Naive thymus-derived CD4-positive, alpha-beta T cell (primary cell): ENCODE results near the gene HMMR. TPM values are rescaled to one million over a fixed set of nuclear protein-coding genes. Genes with fewer than 3 reads are reported as not detected.

Source experiments
- ATAC-seq: fragments of 150-1000 bp; cut with Tn5 transposase; 2 replicates; pipeline ENCODE4 v1.10.0; 2021; ENCODE audit warnings: mild to moderate bottlenecking, moderate library complexity
- CTCF ChIA-PET: fragments of 350-600 bp; sonication (Branson Sonifier 250); formaldehyde crosslinking; loops from one replicate; lab custom pipeline; 2021; ENCODE audit warnings: antibody characterized with exemption; lab: Charles Lee
- POLR2A ChIA-PET: fragments of 350-600 bp; sonication (Branson Sonifier 250); formaldehyde crosslinking; loops from one replicate; lab custom pipeline; 2021; ENCODE audit warnings: antibody characterized with exemption, inconsistent platforms; lab: Charles Lee
- DNase-seq, 9 donors: peaks; one replicate each; pipeline versions ENCODE4 v3.0.0 to v3.0.0-alpha.2; 2020 to 2022; ENCODE audit warnings: mixed read lengths in 1 of 9
- H3K27ac ChIP-seq: one replicate; pipeline ENCODE4 v1.7.0; 2013; ENCODE audit warnings: mild to moderate bottlenecking, low read depth, low read length, moderate library complexity
- H3K27me3 ChIP-seq, 2 donors: one replicate each; pipeline ENCODE4 v1.7.0; 2013; ENCODE audit warnings: low read length in 2 of 2, mild to moderate bottlenecking in 2 of 2, moderate library complexity in 2 of 2; ENCODE audit not compliant: control insufficient read depth in 2 of 2, insufficient read depth in 2 of 2
- H3K36me3 ChIP-seq, 3 experiments: 1 replicate in 2 of 3; 2 replicates in 1 of 3; pipeline ENCODE4 v1.7.0; 2013; ENCODE audit warnings: low read length in 3 of 3, mild to moderate bottlenecking in 3 of 3, moderate library complexity in 1 of 3; ENCODE audit not compliant: insufficient read depth in 3 of 3, control insufficient read depth in 2 of 3
- H3K4me1 ChIP-seq, 2 donors: one replicate each; pipeline ENCODE4 v1.7.0; 2013; ENCODE audit warnings: low read length in 2 of 2, mild to moderate bottlenecking in 2 of 2, moderate library complexity in 1 of 2; ENCODE audit not compliant: control insufficient read depth in 2 of 2, insufficient read depth in 2 of 2
- H3K4me3 ChIP-seq: 2 replicates; pipeline ENCODE4 v1.7.0; 2013; ENCODE audit warnings: mild to moderate bottlenecking, low read length
- H3K9me3 ChIP-seq, 3 experiments: 1 replicate in 2 of 3; 2 replicates in 1 of 3; pipeline ENCODE4 v1.7.0; 2013; ENCODE audit warnings: low read length in 3 of 3; ENCODE audit not compliant: control insufficient read depth in 2 of 3
- H3K27ac Mint-ChIP-seq, 9 donors: one replicate each; pipeline ENCODE4 v1.8.0; 2020 to 2022; ENCODE audit warnings: mixed read lengths in 9 of 9, mild to moderate bottlenecking in 8 of 9, moderate library complexity in 5 of 9, inconsistent platforms in 2 of 9
- H3K27me3 Mint-ChIP-seq, 5 donors: one replicate each; pipeline ENCODE4 v1.8.0; 2021 to 2022; ENCODE audit warnings: mixed read lengths in 5 of 5, mild to moderate bottlenecking in 1 of 5
- H3K36me3 Mint-ChIP-seq, 5 donors: one replicate each; pipeline ENCODE4 v1.8.0; 2020 to 2022; ENCODE audit warnings: mixed read lengths in 5 of 5, mild to moderate bottlenecking in 3 of 5, inconsistent platforms in 1 of 5
- H3K4me1 Mint-ChIP-seq, 7 donors: one replicate each; pipeline ENCODE4 v1.8.0; 2020 to 2022; ENCODE audit warnings: mixed read lengths in 7 of 7, mild to moderate bottlenecking in 3 of 7, inconsistent platforms in 1 of 7
- H3K4me3 Mint-ChIP-seq, 10 donors: one replicate each; pipeline ENCODE4 v1.8.0; 2020 to 2022; ENCODE audit warnings: mild to moderate bottlenecking in 10 of 10, mixed read lengths in 10 of 10, moderate library complexity in 6 of 10, inconsistent platforms in 2 of 10
- H3K9me3 Mint-ChIP-seq, 11 donors: one replicate each; pipeline ENCODE4 v1.8.0; 2020 to 2022; ENCODE audit warnings: mixed read lengths in 11 of 11, mild to moderate bottlenecking in 4 of 11, inconsistent platforms in 1 of 11, moderate library complexity in 1 of 11
- intact Hi-C, 2 donors: fragments of 100-400 bp; cut with micrococcal nuclease; formaldehyde crosslinking; loops; one replicate each; pipeline ENCODE4 v1.15.1; 2023
- polyA plus RNA-seq, 2 donors: library from polyadenylated mRNA; unstranded; fragments of 300-500 nt; fragmentation: Illumina TruSeq; gene quantifications; one replicate each; pipeline ENCODE4 v1.2.3, GENCODE V29; 2021
- total RNA-seq, 6 experiments: library from RNA in 5 of 6; stranded (reverse) in 5 of 6; gene quantifications; 1 replicate in 5 of 6; 2 replicates in 1 of 6; pipeline ENCODE4 v1.2.3 and lab custom pipeline; 2021 to 2026

The HMMR gene
- total and polyA plus RNA-seq, 7 experiments from 2014 or later = 0.37 to 34.0 (median 0.55) TPM; not detected in 3

DNA sequence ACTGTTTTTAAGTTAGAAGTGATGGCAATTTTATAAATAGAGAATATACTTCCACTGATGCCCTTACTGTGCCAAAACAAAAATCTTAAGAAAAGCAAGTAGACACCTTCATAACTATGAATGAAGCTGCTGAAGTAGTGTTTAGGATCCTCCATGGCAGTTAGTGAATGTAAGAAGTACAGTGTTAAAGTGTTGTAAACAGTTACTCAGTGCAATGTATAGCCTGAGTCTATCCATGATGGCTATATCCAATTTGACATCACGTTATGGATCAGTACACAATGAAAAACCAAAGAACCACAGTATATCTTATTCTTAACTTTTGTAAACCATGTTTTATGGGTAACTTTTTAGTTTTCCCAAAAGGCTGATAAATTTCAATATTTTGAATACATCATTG lies 15.9 kb upstream of the HMMR start:
- intact Hi-C loops = no loop called here
- CTCF ChIA-PET = interaction anchor here (0.7 kb wide), 1 partner anchor 16 kb away, joined by 3 read pairs; the partner anchor contains the start of genes HMMR and NUDCD2
- no peak overlapping the region for H3K4me3 ChIP-seq
- no peak overlapping the region for H3K27ac ChIP-seq
- POLR2A ChIA-PET = interaction anchor here (0.6 to 2.9 kb wide), 5 partner anchors 9 to 61 kb away, joined by 3 to 13 read pairs (median 4); partner anchors contain the start of genes HMMR, MAT2B and NUDCD2
- Mint-ChIP-seq H3K4me3 (no peak overlapping the region), H3K9me3 (no peaks in the 10 kb centered on the region), H3K27ac (peak overlapping the region in 2 of 9 donors; percentile 14 to 53), H3K4me1 (peaks cover 7 to 45% (median 39%) of the 10 kb centered on the region in 7 donors), H3K36me3 (peaks cover 0 to 43% (median 28%) of the 10 kb centered on the region in 5 donors), H3K27me3 (no peaks in the 10 kb centered on the region)
- no peaks in the 10 kb centered on the region for H3K27me3 ChIP-seq
- DNase-seq = no peak
- H3K36me3 ChIP-seq = peaks cover 6 to 48% (median 25%) of the 10 kb centered on the region in 3 experiments
- peaks cover 9 to 13% of the 10 kb centered on the region in 2 donors for H3K4me1 ChIP-seq
- ATAC-seq = no peak
- H3K9me3 ChIP-seq = no peaks in the 10 kb centered on the region

DNA sequence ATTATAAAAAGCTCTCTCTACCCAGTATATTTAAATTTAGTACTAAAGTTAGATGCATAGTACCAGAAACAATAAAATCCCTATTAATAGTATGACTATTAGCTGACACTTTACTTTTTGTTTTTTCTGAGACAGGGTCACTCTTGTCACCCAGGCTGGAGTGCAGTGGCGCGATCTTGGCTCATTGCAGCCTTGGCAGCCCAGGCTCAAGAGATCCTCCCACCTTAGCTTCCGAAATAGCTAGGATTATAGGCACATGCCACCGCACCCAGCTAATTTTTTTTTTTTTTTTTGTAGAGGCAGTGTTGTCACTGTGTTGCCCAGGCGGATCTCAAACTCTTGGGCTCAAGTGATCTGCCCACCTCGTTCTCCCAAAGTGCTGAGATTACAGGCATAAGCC lies 15.1 kb upstream of the HMMR start:
- H3K36me3 ChIP-seq = peaks cover 6 to 48% (median 25%) of the 10 kb centered on the region in 3 experiments
- Mint-ChIP-seq H3K27ac (peak overlapping the region in 1 of 9 donors; percentile 2), H3K27me3 (no peaks in the 10 kb centered on the region), H3K9me3 (no peaks in the 10 kb centered on the region), H3K4me3 (no peak overlapping the region), H3K4me1 (peaks cover under 1 to 36% (median 32%) of the 10 kb centered on the region in 7 donors), H3K36me3 (peaks cover 0 to 48% (median 28%) of the 10 kb centered on the region in 5 donors)
- H3K4me1 ChIP-seq = peaks cover 3 to 5% of the 10 kb centered on the region in 2 donors
- ChIA-PET POLR2A (interaction anchor here (1.2 to 2.3 kb wide), 3 partner anchors 10 to 14 kb away, joined by 3 to 9 read pairs (median 4); partner anchors contain the start of genes HMMR and NUDCD2), CTCF (no interaction called here)
- no peak overlapping the region for H3K27ac ChIP-seq
- H3K4me3 ChIP-seq = no peak overlapping the region
- no peaks in the 10 kb centered on the region for H3K27me3 ChIP-seq
- H3K9me3 ChIP-seq = no peaks in the 10 kb centered on the region
- DNase-seq (no peak), ATAC-seq (no peak)
- intact Hi-C loops = no loop called here

- Histone ChIP-seq H3K4me1 (no peaks in the 10 kb centered on the region), H3K4me3 (no peak overlapping the region), H3K27ac (no peak overlapping the region), H3K36me3 (peaks cover 5 to 49% (median 25%) of the 10 kb centered on the region in 3 experiments), H3K9me3 (no peaks in the 10 kb centered on the region), H3K27me3 (no peaks in the 10 kb centered on the region)
- Mint-ChIP-seq H3K4me3 (no peak overlapping the region), H3K9me3 (no peaks in the 10 kb centered on the region), H3K36me3 (peaks cover 0 to 48% (median 31%) of the 10 kb centered on the region in 5 donors), H3K4me1 (peaks cover 0 to 26% (median 22%) of the 10 kb centered on the region in 7 donors), H3K27me3 (no peaks in the 10 kb centered on the region), H3K27ac (peak overlapping the region in 5 of 9 donors; percentile 3 to 62 (median 36))
- CTCF ChIA-PET = interaction anchor here (0.7 kb wide), 1 partner anchor 210 kb away, joined by 3 read pairs; no protein-coding TSS in a partner anchor
- no peak for DNase-seq
- POLR2A ChIA-PET = interaction anchor here (0.6 to 1.0 kb wide), 3 partner anchors 9 to 17 kb away, joined by 3 to 6 read pairs (median 6); no protein-coding TSS in a partner anchor
- no peak for ATAC-seq
- intact Hi-C loops = loop anchor here in 1 of 2 donors (1.0 kb wide), 1 partner anchor 9 kb away; no protein-coding TSS in a partner anchor
These were observed 13.2 kb upstream of the HMMR start for GRCh38 chr5:163447191-163447590.

DNA sequence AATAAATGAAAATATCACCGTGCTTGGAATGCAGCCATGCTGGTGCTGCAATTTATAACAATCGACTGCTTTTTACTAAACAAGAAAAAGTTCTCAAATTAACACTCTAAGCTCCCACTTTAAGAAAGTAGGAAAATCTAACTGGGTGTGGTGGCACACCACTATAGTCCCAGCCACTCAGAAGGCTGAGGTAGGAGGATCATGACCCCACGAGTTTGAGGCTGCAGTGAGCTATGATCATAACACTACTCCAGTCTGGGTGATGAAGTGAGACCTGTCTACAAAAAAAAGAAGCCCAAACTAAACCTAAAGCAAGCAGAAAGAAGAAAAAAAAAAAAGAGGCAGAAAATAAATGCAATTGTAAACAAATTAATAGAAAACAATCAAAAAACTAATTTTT lies 12.6 kb upstream of the HMMR start:
- H3K27me3 Mint-ChIP-seq = no peaks in the 10 kb centered on the region
- H3K36me3 Mint-ChIP-seq = peaks cover 0 to 45% (median 28%) of the 10 kb centered on the region in 5 donors
- H3K36me3 ChIP-seq = peaks cover 0 to 44% (median 25%) of the 10 kb centered on the region in 3 experiments
- no peak for ATAC-seq
- H3K27ac Mint-ChIP-seq = peak overlapping the region in 4 of 9 donors; percentile 40 to 79 (median 60)
- no peaks in the 10 kb centered on the region for H3K9me3 ChIP-seq
- DNase-seq = no peak
- no peak overlapping the region for H3K27ac ChIP-seq
- H3K4me1 Mint-ChIP-seq = peaks cover 0 to 23% (median 17%) of the 10 kb centered on the region in 7 donors
- H3K4me3 Mint-ChIP-seq = no peak overlapping the region
- no peaks in the 10 kb centered on the region for H3K27me3 ChIP-seq
- no peak overlapping the region for H3K4me3 ChIP-seq
- POLR2A ChIA-PET = interaction anchor here (0.6 to 1.0 kb wide), 4 partner anchors 10 to 17 kb away, joined by 3 to 6 read pairs (median 4); no protein-coding TSS in a partner anchor
- CTCF ChIA-PET = interaction anchor here (0.7 kb wide), 1 partner anchor 209 kb away, joined by 3 read pairs; no protein-coding TSS in a partner anchor
- intact Hi-C loops = loop anchor here in 1 of 2 donors (1.0 kb wide), 1 partner anchor 8 kb away; no protein-coding TSS in a partner anchor
- no peaks in the 10 kb centered on the region for H3K4me1 ChIP-seq
- no peaks in the 10 kb centered on the region for H3K9me3 Mint-ChIP-seq

DNA sequence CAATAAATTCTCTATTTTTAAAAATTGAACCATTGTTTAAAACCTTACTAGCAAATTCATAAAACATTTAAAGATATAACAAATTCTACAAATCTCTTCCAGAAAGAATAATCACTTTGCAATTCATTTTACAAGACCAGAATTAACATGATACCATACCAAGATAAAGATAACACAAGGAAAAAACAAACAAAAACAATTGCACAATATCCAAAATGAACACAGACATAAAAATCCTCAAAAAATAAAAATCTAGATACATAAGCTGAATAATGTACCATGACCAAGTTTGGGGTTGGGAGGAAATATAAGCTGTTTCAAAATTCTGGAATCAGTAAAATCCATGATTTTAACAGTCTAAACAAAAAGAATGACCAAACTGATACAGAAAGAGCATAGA lies 11.9 kb upstream of the HMMR start:
- H3K27me3 ChIP-seq = no peaks in the 10 kb centered on the region
- intact Hi-C loops = no loop called here
- no peaks in the 10 kb centered on the region for H3K9me3 ChIP-seq
- H3K36me3 ChIP-seq = peaks cover 1 to 38% (median 25%) of the 10 kb centered on the region in 3 experiments
- no peak for ATAC-seq
- CTCF ChIA-PET = no interaction called here
- Mint-ChIP-seq H3K36me3 (peaks cover 0 to 46% (median 28%) of the 10 kb centered on the region in 5 donors), H3K9me3 (no peaks in the 10 kb centered on the region), H3K4me1 (peaks cover 0 to 24% (median 17%) of the 10 kb centered on the region in 7 donors), H3K27me3 (no peaks in the 10 kb centered on the region), H3K27ac (peak overlapping the region in 4 of 9 donors; percentile 32 to 79 (median 60)), H3K4me3 (no peak overlapping the region)
- DNase-seq = no peak
- H3K27ac ChIP-seq = no peak overlapping the region
- POLR2A ChIA-PET = interaction anchor here (1.0 to 1.6 kb wide), 2 partner anchors 10 to 11 kb away, joined by 3 to 5 read pairs; partner anchors contain the start of genes HMMR and NUDCD2
- H3K4me1 ChIP-seq = no peaks in the 10 kb centered on the region
- no peak overlapping the region for H3K4me3 ChIP-seq

- Histone ChIP-seq H3K27me3 (no peaks in the 10 kb centered on the region), H3K4me3 (no peak overlapping the region), H3K36me3 (peaks cover 11 to 32% (median 12%) of the 10 kb centered on the region in 3 experiments), H3K4me1 (no peaks in the 10 kb centered on the region), H3K9me3 (no peaks in the 10 kb centered on the region), H3K27ac (no peak overlapping the region)
- H3K36me3 Mint-ChIP-seq = peaks cover 6 to 56% (median 45%) of the 10 kb centered on the region in 5 donors
- no peak overlapping the region for H3K4me3 Mint-ChIP-seq
- CTCF ChIA-PET = no interaction called here
- DNase-seq (no peak), ATAC-seq (no peak)
- intact Hi-C loops = no loop called here
- no peaks in the 10 kb centered on the region for H3K27me3 Mint-ChIP-seq
- POLR2A ChIA-PET = interaction anchor here (2.0 kb wide), 1 partner anchor 8 kb away, joined by 6 read pairs; the partner anchor contains the start of genes HMMR and NUDCD2
- H3K4me1 Mint-ChIP-seq = peaks cover 7 to 41% (median 32%) of the 10 kb centered on the region in 7 donors
- H3K9me3 Mint-ChIP-seq = no peaks in the 10 kb centered on the region
- H3K27ac Mint-ChIP-seq = peak overlapping the region in 1 of 9 donors; percentile 23
These were observed 8.9 kb upstream of the HMMR start for GRCh38 chr5:163451489-163451888.
